Memory B cell (primary cell): ENCODE results near the gene NFATC1.
"Not testable (repeated sequence)": the region's sequence is repeated elsewhere in the genome, so short reads cannot be mapped to it uniquely, and the experiment has no call there.

Experiments
- ATAC-seq: fragments of 150-1000 bp; cut with Tn5 transposase; 2 replicates; pipeline ENCODE4 v1.10.0; 2021; ENCODE audit warnings: low read depth, mild to moderate bottlenecking, moderate library complexity
- DNase-seq, 2 donors: peaks; one replicate each; pipeline ENCODE4 v3.0.0; 2022; ENCODE audit warnings: low spot score in 2 of 2
- H3K27ac Mint-ChIP-seq: one replicate; pipeline ENCODE4 v1.8.0; 2022; ENCODE audit warnings: mild to moderate bottlenecking, moderate library complexity, mixed read lengths
- H3K27me3 Mint-ChIP-seq: one replicate; pipeline ENCODE4 v1.8.0; 2022; ENCODE audit warnings: mixed read lengths
- H3K36me3 Mint-ChIP-seq: one replicate; pipeline ENCODE4 v1.8.0; 2022; ENCODE audit warnings: mild to moderate bottlenecking, mixed read lengths
- H3K4me1 Mint-ChIP-seq: one replicate; pipeline ENCODE4 v1.8.0; 2022; ENCODE audit warnings: mixed read lengths
- H3K4me3 Mint-ChIP-seq: one replicate; pipeline ENCODE4 v1.8.0; 2022; ENCODE audit warnings: mild to moderate bottlenecking, moderate library complexity, mixed read lengths
- H3K9me3 Mint-ChIP-seq: one replicate; pipeline ENCODE4 v1.8.0; 2022; ENCODE audit warnings: mixed read lengths

The NFATC1 gene

DNA sequence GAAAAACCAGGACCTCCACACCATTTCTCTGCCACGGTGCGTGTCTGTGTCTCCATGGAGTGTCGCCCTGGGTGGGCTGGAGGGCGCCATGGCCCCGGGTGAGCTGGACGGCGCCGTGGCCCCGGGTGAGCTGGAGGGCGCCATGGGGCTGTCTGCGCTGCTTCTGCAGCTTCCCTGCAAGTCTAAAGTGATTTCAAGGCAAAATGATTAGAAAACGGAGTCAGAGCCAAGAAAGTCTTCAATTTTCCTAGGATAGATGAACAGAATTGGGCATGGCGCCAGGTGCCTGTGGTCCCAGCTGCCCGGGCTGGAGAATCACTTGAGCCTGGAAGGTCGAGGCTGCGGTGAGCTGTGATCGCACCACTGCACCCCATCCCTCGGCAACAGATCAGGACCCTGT, 27.7 kb upstream of the NFATC1 start:
- Mint-ChIP-seq H3K27me3 (no peaks in the 10 kb centered on the region), H3K9me3 (no peaks in the 10 kb centered on the region), H3K27ac (no peak overlapping the region), H3K4me3 (no peak overlapping the region), H3K36me3 (peaks cover 30% of the 10 kb centered on the region), H3K4me1 (peaks cover 4% of the 10 kb centered on the region)
- ATAC-seq = no peak
- no peak for DNase-seq

DNA sequence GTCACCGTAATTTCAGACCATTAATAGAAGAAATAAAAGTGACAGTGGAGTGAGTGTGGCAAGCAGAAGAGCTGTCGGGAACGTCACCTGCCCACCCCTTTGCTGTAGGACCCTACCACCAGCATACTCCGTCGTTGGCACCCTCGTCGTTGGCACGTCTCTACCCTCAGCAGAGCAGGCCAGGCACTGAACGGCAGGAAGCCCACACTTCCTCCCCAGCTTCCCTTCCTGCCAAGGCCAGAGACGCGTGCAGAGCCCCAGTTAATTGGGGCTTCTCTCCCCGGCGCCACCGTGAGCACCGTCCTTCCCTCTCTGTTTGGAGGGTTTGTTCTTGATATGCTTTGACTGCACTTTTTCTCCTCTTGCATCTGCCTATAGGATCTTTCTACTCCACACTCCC, 27.0 kb upstream of the NFATC1 start:
- Mint-ChIP-seq H3K27me3 (no peaks in the 10 kb centered on the region), H3K27ac (no peak overlapping the region), H3K4me1 (peaks cover 4% of the 10 kb centered on the region), H3K36me3 (peaks cover 23% of the 10 kb centered on the region), H3K4me3 (no peak overlapping the region), H3K9me3 (no peaks in the 10 kb centered on the region)
- DNase-seq = no peak
- no peak for ATAC-seq

DNA sequence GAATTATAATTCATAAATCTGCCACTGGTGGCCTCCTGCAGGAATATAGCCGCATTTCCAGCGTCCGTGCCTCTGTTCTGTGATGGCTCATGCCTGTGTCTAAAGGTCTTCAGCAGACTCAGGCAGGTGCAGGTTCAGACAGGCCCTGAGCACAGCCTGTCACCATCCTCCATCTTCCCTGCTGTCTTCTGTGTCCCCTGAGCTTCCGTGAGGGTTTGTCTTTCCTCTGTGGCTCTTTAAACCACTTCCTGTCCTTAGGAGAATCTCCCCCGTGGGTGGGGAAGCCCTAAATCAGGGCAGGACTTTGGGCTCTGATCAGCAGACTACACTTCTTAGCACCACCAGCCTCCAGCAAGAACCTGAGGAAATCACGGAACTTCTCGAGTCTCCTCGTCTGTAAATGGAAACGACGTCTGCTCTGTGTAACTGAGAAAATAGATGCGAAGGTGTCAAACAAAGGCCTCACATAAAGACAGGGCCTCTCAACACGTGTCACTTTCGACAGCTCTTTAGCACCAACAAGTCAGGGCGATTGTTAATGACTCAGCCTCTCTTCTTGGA, 24.1 kb upstream of the NFATC1 start:
- Mint-ChIP-seq H3K9me3 (no peaks in the 10 kb centered on the region), H3K36me3 (peaks cover 9% of the 10 kb centered on the region), H3K4me3 (no peak overlapping the region), H3K4me1 (peaks cover 9% of the 10 kb centered on the region), H3K27ac (no peak overlapping the region), H3K27me3 (no peaks in the 10 kb centered on the region)
- DNase-seq (no peak), ATAC-seq (no peak)

DNA sequence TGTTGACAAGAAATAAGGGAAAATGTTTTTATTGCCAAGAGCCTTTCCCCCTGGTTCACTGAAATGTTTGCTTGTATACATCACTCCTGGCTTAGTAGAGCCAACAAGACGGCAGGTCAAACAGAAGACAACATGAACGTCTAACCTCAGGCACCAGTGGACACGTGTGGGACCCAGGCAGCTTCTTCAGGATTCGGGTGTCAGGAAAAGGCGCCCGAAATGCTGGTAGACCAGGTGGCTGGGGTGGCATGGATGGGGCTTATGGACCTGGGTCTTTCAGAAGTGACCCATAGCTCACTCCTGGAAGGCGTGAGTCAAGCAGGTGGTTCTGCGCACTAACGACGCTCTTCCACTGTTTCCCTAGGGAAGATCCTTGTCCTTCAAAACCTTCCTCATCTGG, 23.3 kb upstream of the NFATC1 start:
- Mint-ChIP-seq H3K4me3 (no peak overlapping the region), H3K27me3 (no peaks in the 10 kb centered on the region), H3K27ac (no peak overlapping the region), H3K36me3 (peaks cover 11% of the 10 kb centered on the region), H3K4me1 (peaks cover 9% of the 10 kb centered on the region), H3K9me3 (no peaks in the 10 kb centered on the region)
- no peak for DNase-seq
- no peak for ATAC-seq

DNA sequence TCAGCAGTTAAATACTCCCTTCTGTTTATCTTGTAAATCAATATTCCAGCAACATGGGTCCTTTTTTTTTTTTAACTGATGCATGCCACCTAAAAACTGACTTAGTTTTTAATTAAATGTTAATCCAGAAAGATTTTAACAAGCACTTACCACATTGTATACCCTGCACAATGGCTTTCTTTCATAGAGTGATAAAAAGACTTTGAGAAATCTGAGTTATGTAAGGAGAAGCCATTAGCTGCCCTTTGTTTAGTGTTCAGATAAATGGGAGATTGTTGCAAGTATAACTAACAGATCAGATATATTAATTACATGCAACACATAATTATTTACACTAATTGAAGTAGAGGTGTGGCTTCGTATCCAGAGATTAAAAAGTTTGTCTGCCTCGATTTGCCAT, 22.7 kb upstream of the NFATC1 start:
- H3K9me3 Mint-ChIP-seq = no peaks in the 10 kb centered on the region
- H3K36me3 Mint-ChIP-seq = peaks cover 8% of the 10 kb centered on the region
- no peaks in the 10 kb centered on the region for H3K27me3 Mint-ChIP-seq
- peak overlapping the region; percentile 68 for H3K27ac Mint-ChIP-seq
- peaks cover 9% of the 10 kb centered on the region for H3K4me1 Mint-ChIP-seq
- DNase-seq = no peak
- no peak for ATAC-seq
- H3K4me3 Mint-ChIP-seq = no peak overlapping the region

DNA sequence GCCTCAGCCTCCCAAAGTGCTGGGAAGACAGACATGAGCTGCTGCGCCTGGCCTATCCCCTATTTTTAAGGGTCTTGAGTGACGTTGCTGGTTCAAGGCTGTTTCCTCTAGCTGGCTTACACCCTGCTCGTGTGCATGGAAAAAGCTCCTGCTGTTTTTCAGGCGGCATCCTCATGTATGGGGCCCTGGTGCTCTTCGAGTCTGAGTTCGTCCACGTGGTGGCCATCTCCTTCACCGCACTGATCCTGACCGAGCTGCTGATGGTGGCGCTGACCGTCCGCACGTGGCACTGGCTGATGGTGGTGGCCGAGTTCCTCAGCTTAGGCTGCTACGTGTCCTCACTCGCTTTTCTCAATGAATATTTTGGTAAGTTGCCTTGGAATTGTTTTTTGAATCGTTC, 22.0 kb upstream of the NFATC1 start:
- no peaks in the 10 kb centered on the region for H3K9me3 Mint-ChIP-seq
- peaks cover 10% of the 10 kb centered on the region for H3K36me3 Mint-ChIP-seq
- H3K4me1 Mint-ChIP-seq = peaks cover 9% of the 10 kb centered on the region
- ATAC-seq (no peak), DNase-seq (no peak)
- H3K4me3 Mint-ChIP-seq = no peak overlapping the region
- H3K27me3 Mint-ChIP-seq = no peaks in the 10 kb centered on the region
- H3K27ac Mint-ChIP-seq = peak overlapping the region; percentile 17

DNA sequence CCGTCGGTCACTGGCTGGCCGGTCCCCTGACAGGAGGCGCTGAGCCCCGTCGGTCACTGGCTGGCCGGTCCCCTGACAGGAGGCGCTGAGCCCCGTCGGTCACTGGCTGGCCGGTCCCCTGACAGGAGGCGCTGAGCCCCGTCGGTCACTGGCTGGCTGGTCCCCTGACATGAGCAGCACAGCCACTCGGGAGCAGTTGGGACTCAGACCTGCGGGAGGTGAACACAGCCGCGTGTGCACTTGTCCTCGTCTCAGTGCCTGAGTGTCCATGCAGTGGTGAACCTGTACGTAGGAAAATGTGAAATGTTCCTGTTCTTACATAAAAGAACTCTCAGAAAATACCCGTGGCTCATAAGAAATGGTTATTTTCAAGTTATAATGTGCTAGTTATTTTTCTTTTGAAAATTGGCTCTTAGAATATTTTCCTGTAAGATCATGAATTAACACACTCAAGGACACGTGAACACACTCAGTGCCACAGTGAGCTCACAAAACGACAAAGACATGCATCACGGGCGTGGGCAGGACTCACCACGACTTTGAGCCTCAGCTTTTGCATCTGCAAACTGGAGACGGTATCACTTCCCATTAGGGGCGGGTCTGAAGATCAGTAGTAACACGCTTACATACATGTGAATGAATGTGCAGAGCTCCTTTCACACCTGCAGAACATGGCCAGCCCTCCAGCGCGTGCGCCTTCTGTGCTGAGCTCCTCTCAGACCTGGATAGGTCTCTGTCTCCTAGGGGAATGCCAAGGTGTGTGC, 21.1 kb upstream of the NFATC1 start:
- Mint-ChIP-seq H3K36me3 (peaks cover 13% of the 10 kb centered on the region), H3K27me3 (no peaks in the 10 kb centered on the region), H3K4me3 (no peak overlapping the region), H3K9me3 (no peaks in the 10 kb centered on the region), H3K27ac (peak overlapping the region; percentile 43), H3K4me1 (peaks cover 13% of the 10 kb centered on the region)
- ATAC-seq = peak; percentile 94
- peak; percentile 51 to 74 for DNase-seq

DNA sequence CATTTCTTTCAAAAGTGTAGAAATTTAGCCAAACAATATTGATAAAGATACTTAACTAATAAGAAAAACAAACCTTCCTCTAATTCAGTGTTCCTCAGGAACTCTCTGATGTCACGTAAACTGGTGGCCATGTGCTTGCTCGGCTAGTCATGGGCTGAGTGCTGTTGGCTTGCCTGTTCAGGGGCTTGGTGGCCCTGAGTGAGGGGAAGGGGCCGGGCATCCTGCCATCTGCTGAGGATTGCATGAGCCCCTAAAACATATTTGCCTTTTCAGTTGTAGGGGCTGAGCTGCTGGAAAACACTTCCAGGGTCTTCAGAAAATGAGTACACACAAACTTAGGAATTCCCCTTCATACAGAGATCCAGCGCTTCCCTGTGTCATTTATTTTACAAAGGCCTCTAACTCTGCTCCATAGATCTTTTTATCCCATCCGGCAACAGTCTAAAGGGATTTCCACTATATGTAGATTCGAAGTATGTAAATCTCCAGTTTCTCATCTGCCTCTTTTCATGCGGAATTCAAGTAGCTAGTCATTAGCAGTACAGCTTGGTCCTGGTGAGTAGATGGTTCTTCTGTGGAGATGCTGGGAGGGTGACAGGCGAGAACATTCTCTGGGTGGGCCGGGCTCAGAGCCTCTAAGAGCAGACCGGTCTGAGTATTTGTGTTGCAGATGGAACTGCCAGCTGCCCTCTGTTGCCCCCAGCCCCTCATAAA, 20.1 kb upstream of the NFATC1 start:
- Mint-ChIP-seq H3K4me3 (no peak overlapping the region), H3K27me3 (no peaks in the 10 kb centered on the region), H3K4me1 (peaks cover 13% of the 10 kb centered on the region), H3K9me3 (no peaks in the 10 kb centered on the region), H3K27ac (no peak overlapping the region), H3K36me3 (peaks cover 13% of the 10 kb centered on the region)
- DNase-seq (no peak), ATAC-seq (no peak)

DNA sequence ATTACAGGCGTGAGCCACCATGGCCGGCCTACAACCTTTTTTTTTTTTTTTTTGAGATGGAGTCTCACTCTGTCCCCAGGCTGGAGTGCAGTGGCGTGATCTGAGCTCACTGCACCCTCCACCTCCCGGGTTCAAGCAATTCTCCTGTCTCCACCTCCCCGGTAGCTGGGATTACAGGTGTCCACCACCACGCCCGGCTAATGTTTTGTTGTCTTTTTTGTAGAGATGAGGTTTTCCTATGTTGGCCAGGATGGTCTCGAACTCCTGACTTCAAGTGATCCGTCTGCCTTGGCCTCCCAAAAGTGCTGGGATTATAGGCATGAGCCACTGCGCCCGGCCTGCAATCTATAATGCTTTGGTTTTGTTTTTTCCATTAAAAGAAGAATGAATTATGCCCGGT, 19.1 kb upstream of the NFATC1 start:
- not testable (repeated sequence) for H3K9me3 Mint-ChIP-seq, H3K27ac Mint-ChIP-seq, ATAC-seq, DNase-seq, H3K4me3 Mint-ChIP-seq, H3K27me3 Mint-ChIP-seq
- Mint-ChIP-seq H3K36me3 (peaks cover 12% of the 10 kb centered on the region), H3K4me1 (peaks cover 12% of the 10 kb centered on the region)

DNA sequence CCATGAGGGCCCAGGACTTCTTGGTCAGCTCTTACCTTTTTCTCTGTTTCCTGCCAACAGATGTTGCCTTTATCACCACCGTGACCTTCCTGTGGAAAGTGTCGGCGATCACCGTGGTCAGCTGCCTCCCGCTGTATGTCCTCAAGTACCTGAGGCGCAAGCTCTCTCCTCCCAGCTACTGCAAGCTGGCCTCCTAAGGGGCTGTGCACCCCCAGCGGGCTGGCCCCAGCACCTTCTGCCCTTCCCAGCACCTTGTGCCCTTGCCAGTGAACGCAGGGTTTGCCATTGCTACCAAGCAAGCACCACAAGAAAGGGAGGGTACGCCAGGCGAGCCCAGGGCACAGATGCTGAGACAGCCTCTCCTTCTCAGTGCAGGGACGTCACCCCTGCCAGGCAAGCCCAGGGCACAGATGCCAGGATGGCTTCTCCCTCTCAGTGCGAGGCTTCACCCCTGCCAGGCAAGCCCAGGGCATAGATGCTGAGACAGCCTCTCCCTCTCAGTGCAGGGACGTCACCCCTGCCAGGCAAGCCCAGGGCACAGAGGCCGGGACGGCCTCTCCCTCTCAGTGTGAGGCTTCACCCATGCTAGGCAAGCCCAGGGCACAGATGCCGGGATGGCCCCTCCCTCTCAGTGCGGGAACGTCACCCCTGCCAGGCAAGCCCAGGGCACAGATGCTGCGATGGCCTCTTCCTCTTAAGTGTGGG, 18.4 kb upstream of the NFATC1 start:
- no peak overlapping the region for H3K4me3 Mint-ChIP-seq
- peaks cover 11% of the 10 kb centered on the region for H3K4me1 Mint-ChIP-seq
- H3K27ac Mint-ChIP-seq = no peak overlapping the region
- no peaks in the 10 kb centered on the region for H3K27me3 Mint-ChIP-seq
- DNase-seq = no peak
- no peak for ATAC-seq
- H3K9me3 Mint-ChIP-seq = no peaks in the 10 kb centered on the region
- H3K36me3 Mint-ChIP-seq = peaks cover 10% of the 10 kb centered on the region

DNA sequence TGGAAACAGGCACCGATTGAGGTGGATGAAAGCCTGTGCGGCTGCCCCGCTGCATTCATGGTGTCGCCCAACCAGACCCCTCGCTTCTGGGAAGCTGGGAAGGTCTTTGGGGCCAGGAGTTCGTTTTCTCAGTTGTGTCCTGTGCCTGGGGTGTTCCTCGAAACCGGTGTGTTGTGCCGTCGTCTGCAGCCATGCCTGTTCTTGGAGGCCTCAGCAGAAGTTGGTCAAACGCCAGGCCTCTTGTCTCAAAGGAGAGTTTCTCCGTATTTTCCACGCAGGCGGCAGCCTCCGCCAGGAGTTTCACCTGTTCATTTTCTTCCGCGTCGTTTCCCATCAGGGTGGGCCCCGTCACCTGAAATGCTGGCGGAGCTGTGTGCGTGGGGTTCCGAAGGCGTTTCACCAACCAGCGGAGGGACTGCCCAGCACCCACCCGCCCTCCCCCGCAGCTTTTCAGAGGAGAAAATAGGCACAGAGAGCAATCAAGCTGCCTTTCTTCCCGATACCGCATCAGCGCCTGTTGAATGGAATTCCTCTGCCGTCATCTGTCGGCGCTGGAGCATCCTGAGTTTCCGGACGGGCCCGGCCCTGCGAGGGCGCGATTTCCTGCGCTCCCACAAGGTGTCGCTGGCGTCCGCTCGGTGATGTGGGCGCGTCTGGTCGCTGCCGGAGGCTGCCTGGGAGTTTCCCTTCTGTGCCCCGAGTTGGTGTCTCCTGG, 17.0 kb upstream of the NFATC1 start:
- ATAC-seq = peak; percentile 56
- H3K36me3 Mint-ChIP-seq = peaks cover 10% of the 10 kb centered on the region
- H3K9me3 Mint-ChIP-seq = no peaks in the 10 kb centered on the region
- no peaks in the 10 kb centered on the region for H3K27me3 Mint-ChIP-seq
- no peak overlapping the region for H3K4me3 Mint-ChIP-seq
- peaks cover 11% of the 10 kb centered on the region for H3K4me1 Mint-ChIP-seq
- peak; percentile 85 to 92 for DNase-seq
- H3K27ac Mint-ChIP-seq = peak overlapping the region; percentile 71

DNA sequence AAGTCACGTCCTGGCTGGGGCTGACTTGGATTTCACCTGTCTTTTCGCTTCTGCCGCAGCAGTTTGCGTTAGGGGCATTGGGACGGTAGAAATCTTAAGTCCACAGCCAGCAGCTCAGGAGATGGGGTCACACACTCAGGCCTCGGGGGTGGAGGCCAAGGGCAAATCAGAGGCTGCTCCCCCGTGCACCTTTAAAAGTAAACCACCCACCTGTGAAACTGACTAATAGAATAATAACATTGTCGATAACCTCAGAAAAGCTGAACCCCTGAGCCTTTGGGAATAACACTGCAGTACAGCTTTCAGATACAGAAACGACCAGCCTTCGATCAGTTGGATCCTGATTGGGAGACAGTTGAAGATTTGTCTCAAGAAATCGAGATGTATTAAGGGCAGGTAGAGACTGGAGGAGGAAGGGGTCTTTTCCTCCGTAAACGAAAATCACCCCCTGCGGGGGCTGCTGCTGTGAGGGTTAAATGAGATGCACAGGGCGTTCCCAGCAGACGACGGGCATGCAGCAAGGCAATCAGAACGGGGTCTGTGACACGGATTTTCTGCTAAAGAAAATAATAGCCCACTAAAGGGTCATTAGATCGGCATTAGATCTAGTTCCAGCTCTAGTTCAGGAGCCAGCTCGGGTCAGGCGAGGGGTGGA, 16.4 kb upstream of the NFATC1 start:
- H3K27me3 Mint-ChIP-seq = no peaks in the 10 kb centered on the region
- peaks cover 8% of the 10 kb centered on the region for H3K36me3 Mint-ChIP-seq
- no peak for DNase-seq
- H3K9me3 Mint-ChIP-seq = no peaks in the 10 kb centered on the region
- H3K27ac Mint-ChIP-seq = peak overlapping the region; percentile 71
- H3K4me1 Mint-ChIP-seq = peaks cover 16% of the 10 kb centered on the region
- ATAC-seq = no peak
- H3K4me3 Mint-ChIP-seq = no peak overlapping the region
